ENCODE measurements around the gene ITPR3. TPM values are rescaled to one million over a fixed set of nuclear protein-coding genes. Genes with fewer than 3 reads are reported as not detected.

The ITPR3 gene
- total RNA-seq, 2 donors from 2014 or later, result 21.8 to 99.1 TPM

GRCh38 chr6:33705268-33705885 lies 84.3 kb downstream of the ITPR3 start:
- H3K36me3 ChIP-seq, result no peaks in the 10 kb centered on the region
- peaks cover 5% of the 10 kb centered on the region for H3K4me1 ChIP-seq (replicated peaks)
- WGBS, result 79% methylated on average over 9 of the region's 9 CpGs
- no peaks in the 10 kb centered on the region for H3K9me3 ChIP-seq
- no peak overlapping the region for H3K27ac ChIP-seq
- H3K27me3 ChIP-seq (replicated peaks; ENCODE audit: insufficient read depth), result no peaks in the 10 kb centered on the region
- DNase-seq (ENCODE audit: low spot score), result no peak
- intact Hi-C loops (cut with DNase I), result no loop called here
- no peak for TF ChIP-seq POLR2AphosphoS5 (IDR thresholded peaks at IDR 0.05)
- TF ChIP-seq POLR2A (IDR thresholded peaks at IDR 0.05), result no peak
- TF ChIP-seq CTCF (IDR thresholded peaks at IDR 0.05), result no peak
- no peak overlapping the region for H3K4me3 ChIP-seq

- Histone ChIP-seq H3K4me3 (no peak overlapping the region), H3K9me3 (no peaks in the 10 kb centered on the region), H3K4me1 (replicated peaks) (peaks cover 12% of the 10 kb centered on the region), H3K27ac (no peak overlapping the region), H3K27me3 (replicated peaks; ENCODE audit: insufficient read depth) (no peaks in the 10 kb centered on the region), H3K36me3 (no peaks in the 10 kb centered on the region)
- TF ChIP-seq CTCF (IDR thresholded peaks at IDR 0.05), result no peak
- WGBS, result 66% methylated on average over 16 of the region's 16 CpGs
- no peak for DNase-seq (ENCODE audit: low spot score)
- intact Hi-C loops (cut with DNase I), result no loop called here
These were observed 85.0 kb downstream of the ITPR3 start for GRCh38 chr6:33705955-33706725.

- no peaks in the 10 kb centered on the region for H3K36me3 ChIP-seq
- TF ChIP-seq POLR2AphosphoS5 (IDR thresholded peaks at IDR 0.05) (no peak), CTCF (IDR thresholded peaks at IDR 0.05) (no peak), POLR2A (IDR thresholded peaks at IDR 0.05) (no peak)
- 87% methylated on average over 5 of the region's 5 CpGs for WGBS
- H3K4me3 ChIP-seq, result no peak overlapping the region
- no peak for DNase-seq (ENCODE audit: low spot score)
- no peak overlapping the region for H3K27ac ChIP-seq
- intact Hi-C loops (cut with DNase I), result no loop called here
- H3K9me3 ChIP-seq, result no peaks in the 10 kb centered on the region
- peaks cover 13% of the 10 kb centered on the region for H3K4me1 ChIP-seq (replicated peaks)
- H3K27me3 ChIP-seq (replicated peaks; ENCODE audit: insufficient read depth), result no peaks in the 10 kb centered on the region
These were observed 86.6 kb downstream of the ITPR3 start for GRCh38 chr6:33707771-33708170.

DNA sequence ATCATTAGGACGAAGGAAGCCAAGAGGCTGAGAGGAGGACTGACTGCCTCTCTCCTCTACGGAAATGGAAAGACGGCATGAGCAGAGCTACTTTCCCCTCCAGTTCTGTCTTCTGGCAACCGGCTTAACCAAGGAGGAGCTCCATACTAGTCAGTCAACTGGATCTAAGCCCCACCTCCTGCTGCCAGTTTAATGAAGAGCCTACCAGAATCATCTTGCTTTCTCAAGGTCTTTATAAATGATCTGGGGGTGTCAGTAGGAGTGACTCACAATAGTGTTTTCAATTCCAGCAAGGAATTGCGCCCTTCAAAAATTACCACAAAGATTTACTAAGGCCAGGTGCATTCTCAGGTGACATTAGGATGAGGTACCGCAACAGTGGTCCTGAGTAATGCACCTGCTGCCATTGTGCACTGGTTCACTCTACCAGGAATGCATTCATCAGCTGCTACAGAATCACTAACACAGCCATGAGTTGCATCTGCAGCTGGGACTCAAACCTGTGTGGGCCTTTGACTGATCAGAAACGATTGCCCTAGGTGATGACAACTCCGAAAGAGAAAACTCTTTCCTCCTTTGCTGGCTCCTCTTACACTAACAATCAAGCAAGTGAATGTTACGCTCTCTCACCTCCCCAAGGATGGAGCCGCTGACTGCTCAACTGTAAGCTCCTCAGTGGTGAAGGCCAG lies 87.5 kb downstream of the ITPR3 start:
- no peak overlapping the region for H3K27ac ChIP-seq
- H3K9me3 ChIP-seq, result no peaks in the 10 kb centered on the region
- H3K4me3 ChIP-seq, result no peak overlapping the region
- H3K27me3 ChIP-seq (replicated peaks; ENCODE audit: insufficient read depth), result no peaks in the 10 kb centered on the region
- TF ChIP-seq CTCF (IDR thresholded peaks at IDR 0.05) (no peak), POLR2AphosphoS5 (IDR thresholded peaks at IDR 0.05) (no peak), POLR2A (IDR thresholded peaks at IDR 0.05) (no peak)
- H3K4me1 ChIP-seq (replicated peaks), result peaks cover 13% of the 10 kb centered on the region
- 89% methylated on average over 10 of the region's 10 CpGs for WGBS
- intact Hi-C loops (cut with DNase I), result no loop called here
- no peaks in the 10 kb centered on the region for H3K36me3 ChIP-seq
- no peak for DNase-seq (ENCODE audit: low spot score)

All from prostate gland (tissue), 2 donors.